Effector memory CD8-positive, alpha-beta T cell (primary cell): ENCODE measurements around the gene NEURL2.

Source experiments
- ATAC-seq: fragments of 150-1000 bp; cut with Tn5 transposase; replicated peaks from 2 replicates; pipeline ENCODE4 v1.10.0; 2021; ENCODE audit warnings: mild to moderate bottlenecking, moderate library complexity
- DNase-seq, 3 experiments: peaks; one replicate each; pipeline ENCODE4 v3.0.0; 2021
- H3K27ac Mint-ChIP-seq, 2 donors: one replicate each; pipeline ENCODE4 v1.8.0; 2022; ENCODE audit warnings: mild to moderate bottlenecking in 2 of 2, mixed read lengths in 2 of 2, moderate library complexity in 2 of 2
- H3K27me3 Mint-ChIP-seq, 2 donors: one replicate each; pipeline ENCODE4 v1.8.0; 2022; ENCODE audit warnings: mixed read lengths in 2 of 2
- H3K36me3 Mint-ChIP-seq: one replicate; pipeline ENCODE4 v1.8.0; 2022; ENCODE audit warnings: mild to moderate bottlenecking, moderate library complexity, mixed read lengths; ENCODE audit not compliant: insufficient read depth
- H3K4me1 Mint-ChIP-seq, 2 donors: one replicate each; pipeline ENCODE4 v1.8.0; 2022; ENCODE audit warnings: low read depth in 2 of 2, mixed read lengths in 2 of 2
- H3K4me3 Mint-ChIP-seq, 2 donors: one replicate each; pipeline ENCODE4 v1.8.0; 2022; ENCODE audit warnings: mild to moderate bottlenecking in 2 of 2, mixed read lengths in 2 of 2, moderate library complexity in 2 of 2
- H3K9me3 Mint-ChIP-seq, 2 donors: one replicate each; pipeline ENCODE4 v1.8.0; 2022; ENCODE audit warnings: mixed read lengths in 2 of 2

The NEURL2 gene

GRCh38 chr20:45899046-45899835 lies 8.2 kb upstream of the NEURL2 start:
- ATAC-seq, result no peak
- Mint-ChIP-seq H3K27ac (no peak overlapping the region), H3K4me3 (no peak overlapping the region), H3K9me3 (no peaks in the 10 kb centered on the region), H3K36me3 (peaks cover 3% of the 10 kb centered on the region), H3K4me1 (no peaks in the 10 kb centered on the region), H3K27me3 (no peaks in the 10 kb centered on the region)
- no peak for DNase-seq

- DNase-seq (no peak), ATAC-seq (no peak)
- Mint-ChIP-seq H3K4me1 (peaks cover under 1 to 8% of the 10 kb centered on the region in 2 donors), H3K4me3 (no peak overlapping the region), H3K27me3 (no peaks in the 10 kb centered on the region), H3K36me3 (peaks cover 3% of the 10 kb centered on the region), H3K9me3 (no peaks in the 10 kb centered on the region), H3K27ac (no peak overlapping the region)
Observed at GRCh38 chr20:45898285-45898684, 7.3 kb upstream of the NEURL2 start.

DNA sequence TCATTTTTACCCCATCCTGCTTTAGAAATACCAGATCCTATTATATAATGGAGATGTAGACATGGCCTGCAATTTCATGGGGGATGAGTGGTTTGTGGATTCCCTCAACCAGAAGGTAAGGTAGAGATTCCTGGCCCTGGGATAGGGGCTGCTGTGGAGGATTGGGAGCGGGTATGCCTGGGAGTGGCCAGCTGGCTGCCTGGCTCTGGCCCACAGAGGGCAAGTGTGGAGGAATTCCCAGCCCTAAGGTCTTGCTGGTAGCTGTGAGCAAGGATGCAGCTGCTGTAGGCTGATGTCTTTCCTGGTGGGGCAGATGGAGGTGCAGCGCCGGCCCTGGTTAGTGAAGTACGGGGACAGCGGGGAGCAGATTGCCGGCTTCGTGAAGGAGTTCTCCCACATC lies 6.7 kb upstream of the NEURL2 start:
- Mint-ChIP-seq H3K36me3 (peaks cover 9% of the 10 kb centered on the region), H3K27me3 (no peaks in the 10 kb centered on the region), H3K4me3 (no peak overlapping the region), H3K4me1 (peaks cover 7 to 13% of the 10 kb centered on the region in 2 donors), H3K9me3 (no peaks in the 10 kb centered on the region), H3K27ac (no peak overlapping the region)
- no peak for ATAC-seq
- DNase-seq, result no peak

- Mint-ChIP-seq H3K36me3 (peaks cover 13% of the 10 kb centered on the region), H3K27ac (no peak overlapping the region), H3K9me3 (no peaks in the 10 kb centered on the region), H3K4me3 (no peak overlapping the region), H3K4me1 (peaks cover 11 to 18% of the 10 kb centered on the region in 2 donors), H3K27me3 (no peaks in the 10 kb centered on the region)
- DNase-seq (no peak), ATAC-seq (no peak)
Observed at GRCh38 chr20:45897289-45897688, 6.3 kb upstream of the NEURL2 start.

DNA sequence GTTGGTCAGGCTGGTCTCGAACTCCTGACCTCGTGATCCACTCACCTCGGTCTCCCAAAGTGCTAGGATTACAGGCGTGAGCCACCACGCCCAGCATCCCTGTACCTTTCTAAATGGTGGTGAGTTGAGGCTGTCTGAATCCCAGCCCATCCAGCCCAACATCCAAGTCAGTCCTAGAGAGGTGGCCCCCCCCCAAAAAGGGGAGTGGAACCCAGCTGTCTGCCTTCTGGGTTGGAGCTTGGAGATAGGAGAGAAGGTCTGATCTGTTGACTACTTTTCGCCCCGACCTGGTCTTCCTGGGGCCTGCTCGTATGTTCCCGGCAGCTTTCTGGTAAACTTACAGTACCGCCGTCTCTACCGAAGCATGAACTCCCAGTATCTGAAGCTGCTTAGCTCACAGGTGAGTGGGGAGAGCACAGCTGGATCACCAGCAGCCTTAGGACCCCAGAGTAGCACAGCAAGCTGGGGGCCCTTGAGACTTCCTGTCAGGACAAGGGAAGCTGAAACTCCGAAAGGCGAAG lies 5.7 kb upstream of the NEURL2 start:
- no peak overlapping the region for H3K4me3 Mint-ChIP-seq
- no peak overlapping the region for H3K27ac Mint-ChIP-seq
- DNase-seq (no peak), ATAC-seq (no peak)
- no peaks in the 10 kb centered on the region for H3K27me3 Mint-ChIP-seq
- H3K4me1 Mint-ChIP-seq, result peaks cover 14 to 23% of the 10 kb centered on the region in 2 donors
- H3K9me3 Mint-ChIP-seq, result no peaks in the 10 kb centered on the region
- peaks cover 18% of the 10 kb centered on the region for H3K36me3 Mint-ChIP-seq

DNA sequence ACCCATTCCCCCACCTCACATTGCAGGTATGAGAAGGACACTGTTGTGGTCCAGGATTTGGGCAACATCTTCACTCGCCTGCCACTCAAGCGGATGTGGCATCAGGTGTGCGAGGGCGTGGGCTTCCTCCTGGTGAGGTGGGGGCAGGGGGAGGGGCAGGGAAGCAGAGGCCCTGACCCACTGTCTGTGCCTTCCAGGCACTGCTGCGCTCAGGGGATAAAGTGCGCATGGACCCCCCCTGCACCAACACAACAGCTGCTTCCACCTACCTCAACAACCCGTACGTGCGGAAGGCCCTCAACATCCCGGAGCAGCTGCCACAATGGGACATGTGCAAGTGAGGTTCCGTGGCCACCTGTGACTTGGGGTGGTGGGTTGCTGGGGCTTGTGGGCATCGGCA lies 3.8 kb upstream of the NEURL2 start:
- peak overlapping the region in 1 of 2 donors; percentile 62 for H3K27ac Mint-ChIP-seq
- peaks cover 31% of the 10 kb centered on the region for H3K36me3 Mint-ChIP-seq
- H3K4me3 Mint-ChIP-seq, result peak overlapping the region in 1 of 2 donors; percentile 29
- no peaks in the 10 kb centered on the region for H3K9me3 Mint-ChIP-seq
- H3K4me1 Mint-ChIP-seq, result peaks cover 18 to 30% of the 10 kb centered on the region in 2 donors
- ATAC-seq (no peak), DNase-seq (no peak)
- H3K27me3 Mint-ChIP-seq, result no peaks in the 10 kb centered on the region

DNA sequence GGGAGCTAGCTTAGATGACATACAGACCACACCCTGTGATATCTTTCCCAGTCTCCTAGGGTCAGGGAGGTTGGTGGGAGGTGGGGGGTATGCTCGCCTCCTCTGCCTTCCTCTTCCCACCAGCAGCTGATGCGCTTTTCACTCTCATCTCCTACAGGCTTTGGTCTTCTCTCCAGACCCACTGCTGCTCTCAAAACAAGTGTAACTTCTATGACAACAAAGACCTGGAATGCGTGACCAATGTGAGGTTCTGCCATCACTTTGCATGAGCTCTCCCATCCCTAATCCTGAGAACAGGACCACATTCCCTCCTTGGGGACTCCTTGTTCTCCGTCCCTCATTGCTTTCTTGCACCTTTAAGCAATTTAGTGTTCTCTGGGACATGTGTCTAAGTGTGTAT lies 2.8 kb upstream of the NEURL2 start:
- H3K36me3 Mint-ChIP-seq, result peaks cover 31% of the 10 kb centered on the region
- no peak for ATAC-seq

DNA sequence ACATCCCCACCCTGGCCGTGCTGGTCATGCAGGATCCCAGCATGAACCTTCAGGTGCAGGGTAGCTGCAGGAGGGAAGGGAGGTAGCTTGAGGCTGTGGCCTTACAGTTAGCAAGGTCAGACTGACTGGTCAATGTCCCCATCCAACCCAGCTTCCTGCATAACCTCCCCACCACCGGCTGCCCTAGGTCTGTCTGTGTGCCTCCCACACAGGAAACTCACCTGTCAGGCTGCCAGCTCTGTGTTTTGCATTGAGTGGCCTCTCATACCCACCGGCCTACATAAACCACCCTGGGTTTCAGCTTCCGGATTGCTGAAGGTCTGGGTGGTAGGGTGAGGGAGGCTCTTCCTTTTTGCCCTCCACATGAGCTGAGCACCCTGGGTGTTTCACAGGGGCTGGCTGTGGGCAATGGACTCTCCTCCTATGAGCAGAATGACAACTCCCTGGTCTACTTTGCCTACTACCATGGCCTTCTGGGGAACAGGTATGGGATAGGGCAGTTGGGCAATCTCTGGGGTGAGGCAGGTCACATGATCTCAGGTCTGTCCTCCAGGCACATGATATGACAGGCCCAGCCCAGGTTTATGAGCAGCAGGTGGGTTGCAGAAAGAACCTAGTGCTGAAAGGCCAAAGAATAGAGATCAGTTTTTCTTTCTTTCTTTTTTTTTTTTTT lies 2.0 kb upstream of the NEURL2 start:
- no peaks in the 10 kb centered on the region for H3K27me3 Mint-ChIP-seq
- ATAC-seq (peak; percentile 61), DNase-seq (peak in 2 of 3 experiments; percentile 37 to 41)
- H3K9me3 Mint-ChIP-seq, result no peaks in the 10 kb centered on the region
- H3K4me3 Mint-ChIP-seq, result peak overlapping the region; percentile 92 to 94
- H3K4me1 Mint-ChIP-seq, result peaks cover 18 to 34% of the 10 kb centered on the region in 2 donors
- H3K36me3 Mint-ChIP-seq, result peaks cover 31% of the 10 kb centered on the region
- H3K27ac Mint-ChIP-seq, result peak overlapping the region; percentile 9 to 92

More for the DNA sequence above, 2.8 kb upstream of the NEURL2 start:
- Mint-ChIP-seq H3K4me1 (peaks cover 18 to 34% of the 10 kb centered on the region in 2 donors), H3K27ac (peak overlapping the region; percentile 9 to 92), H3K9me3 (no peaks in the 10 kb centered on the region), H3K27me3 (no peaks in the 10 kb centered on the region), H3K4me3 (peak overlapping the region in 1 of 2 donors; percentile 94)
- no peak for DNase-seq

GRCh38 chr20:45892049-45892825 lies 1.2 kb upstream of the NEURL2 start:
- ATAC-seq (no peak), DNase-seq (no peak)
- no peaks in the 10 kb centered on the region for H3K9me3 Mint-ChIP-seq

GRCh38 chr20:45890077-45890984 lies 677 bp downstream of the NEURL2 start:
- Mint-ChIP-seq H3K9me3 (no peaks in the 10 kb centered on the region), H3K27me3 (no peaks in the 10 kb centered on the region), H3K36me3 (peaks cover 28% of the 10 kb centered on the region), H3K27ac (peak overlapping the region; percentile 79 to 92), H3K4me1 (peaks cover 18 to 34% of the 10 kb centered on the region in 2 donors), H3K4me3 (peak overlapping the region; percentile 92 to 94)
- no peak for ATAC-seq
- peak in 1 of 3 experiments; percentile 21 for DNase-seq

More at GRCh38 chr20:45892049-45892825, 1.2 kb upstream of the NEURL2 start:
- Mint-ChIP-seq H3K36me3 (peaks cover 28% of the 10 kb centered on the region), H3K4me1 (peaks cover 18 to 34% of the 10 kb centered on the region in 2 donors), H3K4me3 (peak overlapping the region; percentile 92 to 94), H3K27me3 (no peaks in the 10 kb centered on the region), H3K27ac (peak overlapping the region; percentile 79 to 92)

- H3K27ac Mint-ChIP-seq, result no peak overlapping the region
- no peaks in the 10 kb centered on the region for H3K27me3 Mint-ChIP-seq
- no peaks in the 10 kb centered on the region for H3K9me3 Mint-ChIP-seq
- ATAC-seq, result no peak
- no peak for DNase-seq
- no peak overlapping the region for H3K4me3 Mint-ChIP-seq
- peaks cover 21 to 31% of the 10 kb centered on the region in 2 donors for H3K4me1 Mint-ChIP-seq
- peaks cover 32% of the 10 kb centered on the region for H3K36me3 Mint-ChIP-seq
Observed at GRCh38 chr20:45888681-45889080, 2.3 kb downstream of the NEURL2 start.

DNA sequence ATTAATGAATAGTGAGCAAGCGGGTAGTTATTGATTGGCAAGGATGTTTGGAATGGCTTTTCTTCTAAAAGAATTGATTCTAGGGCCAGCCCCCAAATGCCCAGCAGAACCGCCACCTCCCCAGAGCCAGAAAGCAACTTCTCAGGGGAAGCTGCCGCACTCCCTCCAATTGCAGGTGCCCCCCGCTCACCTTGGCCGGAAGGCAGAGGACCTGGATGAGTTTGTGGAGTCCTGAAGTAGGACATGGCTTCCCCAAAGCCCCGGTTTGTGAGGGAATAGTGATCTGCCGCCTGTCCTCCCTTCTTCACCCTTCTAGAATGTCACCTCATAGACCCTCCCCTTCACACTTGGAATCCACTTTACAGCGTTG lies 3.7 kb downstream of the NEURL2 start, which contains the start of gene SPATA25:
SPATA25 (minus strand) TSS at position 277 of the 370 bp plus-strand sequence; CDS start at position 245, 32 bp downstream.
- no peak within 1 kb of the TSS for H3K4me3 Mint-ChIP-seq
- H3K9me3 Mint-ChIP-seq, result no peaks in the 10 kb centered on the region
- peak within 1 kb of the TSS in 1 of 2 donors; percentile 35 for H3K27ac Mint-ChIP-seq
- no peaks in the 10 kb centered on the region for H3K27me3 Mint-ChIP-seq
- DNase-seq (no peak), ATAC-seq (no peak)
- peaks cover 26% of the 10 kb centered on the region for H3K36me3 Mint-ChIP-seq
- H3K4me1 Mint-ChIP-seq, result peaks cover 23 to 26% of the 10 kb centered on the region in 2 donors
